ENCODE measurements around the gene RPAP2. TPM values are rescaled to one million over a fixed set of nuclear protein-coding genes. Genes with fewer than 3 reads are reported as not detected.

RPAP2 gene
- total and polyA plus RNA-seq, 2 of the 8 experiments (the other 6 are each of a cell fraction or from before 2014, with no cell fraction given): 7.9 to 28.4 TPM

GRCh38 chr1:92259350-92259749 is 39.5 kb upstream of the RPAP2 start:
- no peak overlapping the region for H2BK5ac ChIP-seq (ENCODE audit: low read depth, low read length)
- FAIRE-seq (no peak), DNase-seq (ENCODE audit: low read depth in 1 of 2, low spot score in 2 of 2) (no peak)
- no peak overlapping the region for H2BK20ac ChIP-seq (ENCODE audit: low read length)
- no peaks in the 10 kb centered on the region for H4K20me1 ChIP-seq (replicated peaks in 1 of 2; ENCODE audit: control insufficient read depth in 1 of 2, insufficient read depth in 2 of 2, low read length in 2 of 2)
- no peak overlapping the region for H2AK5ac ChIP-seq (ENCODE audit: low read depth, low read length)
- no peak overlapping the region for H3K23ac ChIP-seq (ENCODE audit: insufficient read length)
- no peaks in the 10 kb centered on the region for H3K79me2 ChIP-seq (ENCODE audit: control insufficient read depth in 1 of 2, insufficient read depth in 2 of 2, low read length in 2 of 2)
- H3K18ac ChIP-seq (ENCODE audit: extremely low read depth, low read length): no peak overlapping the region
- no peak overlapping the region for H4K5ac ChIP-seq (ENCODE audit: insufficient read length, low read depth, low read length)
- no peak overlapping the region for H3K56ac ChIP-seq (replicated peaks; ENCODE audit: insufficient read length, low read depth, low read length)
- H3K36me3 ChIP-seq (ENCODE audit: control insufficient read depth in 2 of 4, insufficient read depth in 4 of 4, low read length in 3 of 4): peaks cover 0 to 37% (median 14%) of the 10 kb centered on the region in 4 experiments; a peak in 5 of 8 replicates
- H3K4ac ChIP-seq (replicated peaks; ENCODE audit: insufficient read length, low read depth, low read length): no peak overlapping the region
- H3K4me3 ChIP-seq (ENCODE audit: extremely low read depth in 1 of 4, insufficient read depth in 2 of 4, low read depth in 3 of 4, low read length in 4 of 4): no peak overlapping the region
- H2BK12ac ChIP-seq (ENCODE audit: low read depth, low read length): no peak overlapping the region
- H4K8ac ChIP-seq (ENCODE audit: extremely low read depth, insufficient read depth, low read length): no peak overlapping the region
- no peaks in the 10 kb centered on the region for H3K79me1 ChIP-seq (ENCODE audit: low read depth, low read length)
- no peak overlapping the region for H3K4me2 ChIP-seq (ENCODE audit: insufficient read depth in 1 of 2, low read depth in 2 of 2, low read length in 2 of 2)
- no peak overlapping the region for H3K14ac ChIP-seq (ENCODE audit: insufficient read length)
- ChIA-PET CTCF (ENCODE audit: partially characterized antibody) (interaction anchor here (0.7 kb wide), 1 partner anchor 333 kb away, joined by 4 read pairs; no protein-coding TSS in a partner anchor), POLR2A (ENCODE audit: partially characterized antibody) (no interaction called here)
- H3K27ac ChIP-seq (ENCODE audit: low read depth, low read length): no peak overlapping the region
- no peak overlapping the region for H3K9ac ChIP-seq (replicated peaks in 1 of 4; ENCODE audit: extremely low read depth in 1 of 4, low read depth in 3 of 4, low read length in 3 of 4)
- no peaks in the 10 kb centered on the region for H3K23me2 ChIP-seq (ENCODE audit: low read depth, low read length)
- H3K9me3 ChIP-seq (ENCODE audit: insufficient read depth in 2 of 2, low read depth in 1 of 2, low read length in 1 of 2): no peaks in the 10 kb centered on the region
- H2AFZ ChIP-seq (ENCODE audit: low read length): no peak overlapping the region
- H2BK120ac ChIP-seq (replicated peaks; ENCODE audit: low read depth, low read length): no peak overlapping the region
- no peak overlapping the region for H4K91ac ChIP-seq (replicated peaks; ENCODE audit: insufficient read length, low read length)
- H3K27me3 ChIP-seq (replicated peaks in 1 of 4; ENCODE audit: control insufficient read depth in 3 of 4, extremely low read depth in 1 of 4, insufficient read depth in 3 of 4, low read length in 3 of 4): no peaks in the 10 kb centered on the region
- WGBS, 2 experiments (ENCODE audit: extremely low coverage in 1 of 2, insufficient coverage in 1 of 2, insufficient read length in 1 of 2, insufficient replicate concordance in 2 of 2, low coverage in 1 of 2, low lambda C conversion rate in 2 of 2, missing lambda C conversion rate in 1 of 2): 96% methylated on average over 1 of the region's 1 CpG; no CpG with 5 or more reads in 1 of the 2 experiments
- no peaks in the 10 kb centered on the region for H3K4me1 ChIP-seq (replicated peaks in 1 of 4; ENCODE audit: control insufficient read depth in 3 of 4, insufficient read depth in 4 of 4, low read length in 3 of 4)
- no peak overlapping the region for H2BK15ac ChIP-seq (ENCODE audit: low read length)
- TF ChIP-seq BRCA1 (IDR thresholded peaks at IDR 0.05; ENCODE audit: low read depth, low read length) (no peak), NANOG (IDR thresholded peaks at IDR 0.05; ENCODE audit: insufficient read depth, low read depth, low read length, poor library complexity, severe bottlenecking) (no peak), ASH2L (IDR thresholded peaks at IDR 0.05; ENCODE audit: low read length) (no peak), GTF2F1 (IDR thresholded peaks at IDR 0.05; ENCODE audit: borderline replicate concordance, low read depth, low read length) (no peak), KDM4A (IDR thresholded peaks at IDR 0.05; ENCODE audit: low read depth, low read length, severe bottlenecking) (no peak), CTCF (IDR thresholded peaks at IDR 0.05; ENCODE audit: control extremely low read depth in 1 of 3, insufficient read depth in 1 of 3, low read depth in 1 of 3, low read length in 3 of 3) (no peak), CBX8 (IDR thresholded peaks at IDR 0.05; ENCODE audit: borderline replicate concordance, low read depth, low read length) (no peak), EZH2 (IDR thresholded peaks at IDR 0.05; ENCODE audit: low read depth, low read length, severe bottlenecking) (no peak), PHF8 (conservative IDR thresholded peaks at IDR 0.05; ENCODE audit: low read depth, low read length) (no peak), HDAC2 (IDR thresholded peaks at IDR 0.05; ENCODE audit: borderline replicate concordance in 1 of 2, low read depth in 2 of 2, low read length in 2 of 2) (no peak), MAFK (IDR thresholded peaks at IDR 0.05; ENCODE audit: low read depth, low read length) (no peak)

All from H1 (cell line).